Cardiac fibroblast (primary cell): ENCODE results near the gene DLG5.

Experiments used
- DNase-seq, 2 donors: peaks; one replicate each; pipeline versions ENCODE4 v3.0.0 to v3.0.0-alpha.2; 2010; ENCODE audit warnings: low read depth in 2 of 2
- H3K4me3 ChIP-seq, 2 donors: replicated peaks in 1 of 2; 1 replicate in 1 of 2; 2 replicates in 1 of 2; pipeline ENCODE4 v1.5.1; 2011; ENCODE audit warnings: low read depth in 2 of 2, low read length in 2 of 2, mild to moderate bottlenecking in 2 of 2, moderate library complexity in 1 of 2
- CTCF ChIP-seq: IDR thresholded peaks from one replicate; pipeline ENCODE4 v1.5.1; 2011; ENCODE audit warnings: low read depth, mild to moderate bottlenecking, low read length, inconsistent platforms

Gene DLG5

GRCh38 chr10:77843264-77843663 lies 83.3 kb downstream of the DLG5 start:
- no peak overlapping the region for H3K4me3 ChIP-seq
- no peak for DNase-seq
- no peak for TF ChIP-seq CTCF

- DNase-seq = no peak
- H3K4me3 ChIP-seq = no peak overlapping the region
- no peak for TF ChIP-seq CTCF
These were observed 83.8 kb downstream of the DLG5 start for GRCh38 chr10:77842652-77843212.

- no peak overlapping the region for H3K4me3 ChIP-seq
- no peak for DNase-seq
- no peak for TF ChIP-seq CTCF
These were observed 84.7 kb downstream of the DLG5 start for GRCh38 chr10:77841711-77842375.

- H3K4me3 ChIP-seq = no peak overlapping the region
- no peak for TF ChIP-seq CTCF
- no peak for DNase-seq
These were observed 85.9 kb downstream of the DLG5 start for GRCh38 chr10:77840636-77841035.

GRCh38 chr10:77837925-77838595 lies 88.5 kb downstream of the DLG5 start:
- no peak overlapping the region for H3K4me3 ChIP-seq
- DNase-seq = no peak
- no peak for TF ChIP-seq CTCF

GRCh38 chr10:77837248-77837924 lies 89.2 kb downstream of the DLG5 start:
- DNase-seq = peak in 1 of 2 donors; percentile 36
- no peak for TF ChIP-seq CTCF
- H3K4me3 ChIP-seq = no peak overlapping the region
